Mucosa of descending colon (tissue), 3 donors: ENCODE results near the gene SMARCD1. TPM values are rescaled to one million over a fixed set of nuclear protein-coding genes. Genes with fewer than 3 reads are reported as not detected.

Experiments used
- ATAC-seq: fragments of 200-7000 bp; cut with Tn5 transposase; one replicate; pipeline ENCODE4 v1.9.1; 2020; ENCODE audit warnings: mild to moderate bottlenecking, moderate library complexity
- DNase-seq, 3 donors: peaks; one replicate each; pipeline ENCODE4 v3.0.0-alpha.2; 2020
- H3K36me3 ChIP-seq: fragments of 200-600 bp; one replicate; pipeline ENCODE4 v1.8.0; 2021; ENCODE audit warnings: low read depth, mild to moderate bottlenecking
- H3K4me1 ChIP-seq: fragments of 200-600 bp; one replicate; pipeline ENCODE4 v1.8.0; 2021; ENCODE audit warnings: low read depth, mild to moderate bottlenecking
- H3K4me3 ChIP-seq: fragments of 200-600 bp; one replicate; pipeline ENCODE4 v1.8.0; 2021; ENCODE audit warnings: mild to moderate bottlenecking
- H3K9me3 ChIP-seq: fragments of 200-600 bp; one replicate; pipeline ENCODE4 v1.8.0; 2021; ENCODE audit warnings: mild to moderate bottlenecking
- CTCF ChIP-seq: fragments of 200-600 bp; IDR thresholded peaks from one replicate; pipeline ENCODE4 v1.8.0; 2022; ENCODE audit warnings: antibody characterized with exemption, mild to moderate bottlenecking
- intact Hi-C, 2 donors: fragments of 100-400 bp; cut with DNase I in 1 of 2; cut with micrococcal nuclease in 1 of 2; formaldehyde crosslinking; loops; one replicate each; pipeline versions ENCODE4 v1.11.0 to v1.11.1; 2022; cut with DNase I, micrococcal nuclease
- total RNA-seq, 3 donors: library from RNA; stranded (reverse); fragmentation: NEBNext Ultra II Directional in 2 of 3; extraction: Animal tissue kit (Norgen Biotek cat#: 25700) in 2 of 3; gene quantifications; one replicate each; pipeline versions ENCODE4 v1.2.1 to v1.2.4, GENCODE V29; 2021 to 2023
- donor health status: DM: no; HTN: no; CAD: no; lungs with moderate emphysema.
- donor health status: DM: no; HTN: no; CAD: no.
- donor health status: DM: no; HTN: yes; CAD: no.

The SMARCD1 gene
- total RNA-seq, 3 donors from 2014 or later: 34.2 to 44.9 (median 38.9) TPM

GRCh38 chr12:50120953-50121352, 35.8 kb downstream of the SMARCD1 start:
- TF ChIP-seq CTCF: no peak
- peak; percentile 69 for ATAC-seq

GRCh38 chr12:50121641-50122040, 36.5 kb downstream of the SMARCD1 start:
- peaks cover under 1% of the 10 kb centered on the region for H3K36me3 ChIP-seq
- ATAC-seq (peak; percentile 79), DNase-seq (no peak)
- no peak for TF ChIP-seq CTCF
- intact Hi-C loops: no loop called here
- no peaks in the 10 kb centered on the region for H3K9me3 ChIP-seq
- H3K4me3 ChIP-seq: no peak overlapping the region
- peaks cover 36% of the 10 kb centered on the region for H3K4me1 ChIP-seq

More at GRCh38 chr12:50120953-50121352, 35.8 kb downstream of the SMARCD1 start:
- no peaks in the 10 kb centered on the region for H3K9me3 ChIP-seq
- H3K4me1 ChIP-seq: peaks cover 33% of the 10 kb centered on the region
- intact Hi-C loops: no loop called here
- DNase-seq: peak in 1 of 3 donors; percentile 42
- no peaks in the 10 kb centered on the region for H3K36me3 ChIP-seq
- no peak overlapping the region for H3K4me3 ChIP-seq

GRCh38 chr12:50123203-50123602, 38.1 kb downstream of the SMARCD1 start:
- H3K9me3 ChIP-seq: no peaks in the 10 kb centered on the region
- ATAC-seq: no peak
- intact Hi-C loops: no loop called here
- H3K36me3 ChIP-seq: peaks cover 3% of the 10 kb centered on the region
- no peak overlapping the region for H3K4me3 ChIP-seq
- peaks cover 31% of the 10 kb centered on the region for H3K4me1 ChIP-seq
- no peak for DNase-seq
- no peak for TF ChIP-seq CTCF

- TF ChIP-seq CTCF: no peak
- H3K9me3 ChIP-seq: no peaks in the 10 kb centered on the region
- intact Hi-C loops: no loop called here
- peaks cover 3% of the 10 kb centered on the region for H3K36me3 ChIP-seq
- ATAC-seq (no peak), DNase-seq (no peak)
- no peak overlapping the region for H3K4me3 ChIP-seq
- H3K4me1 ChIP-seq: peaks cover 11% of the 10 kb centered on the region
Measured at GRCh38 chr12:50127546-50127945, 42.4 kb downstream of the SMARCD1 start.

- DNase-seq (no peak), ATAC-seq (no peak)
- Histone ChIP-seq H3K36me3 (peaks cover 3% of the 10 kb centered on the region), H3K4me1 (peaks cover 5% of the 10 kb centered on the region), H3K4me3 (no peak overlapping the region), H3K9me3 (no peaks in the 10 kb centered on the region)
- intact Hi-C loops: no loop called here
- no peak for TF ChIP-seq CTCF
Measured at GRCh38 chr12:50129290-50129689, 44.1 kb downstream of the SMARCD1 start.
